Measurements from ENCODE around the gene PMFBP1.

GRCh38 chr16:72203401-72203800 is 31.4 kb upstream of the PMFBP1 start:
- TF ChIP-seq CTCF (IDR thresholded peaks at IDR 0.05; ENCODE audit: low read length) (no peak), EZH2 (IDR thresholded peaks at IDR 0.05; ENCODE audit: borderline replicate concordance, low read length) (no peak)
